Measurements from ENCODE around the gene RAB10.

The RAB10 gene

DNA sequence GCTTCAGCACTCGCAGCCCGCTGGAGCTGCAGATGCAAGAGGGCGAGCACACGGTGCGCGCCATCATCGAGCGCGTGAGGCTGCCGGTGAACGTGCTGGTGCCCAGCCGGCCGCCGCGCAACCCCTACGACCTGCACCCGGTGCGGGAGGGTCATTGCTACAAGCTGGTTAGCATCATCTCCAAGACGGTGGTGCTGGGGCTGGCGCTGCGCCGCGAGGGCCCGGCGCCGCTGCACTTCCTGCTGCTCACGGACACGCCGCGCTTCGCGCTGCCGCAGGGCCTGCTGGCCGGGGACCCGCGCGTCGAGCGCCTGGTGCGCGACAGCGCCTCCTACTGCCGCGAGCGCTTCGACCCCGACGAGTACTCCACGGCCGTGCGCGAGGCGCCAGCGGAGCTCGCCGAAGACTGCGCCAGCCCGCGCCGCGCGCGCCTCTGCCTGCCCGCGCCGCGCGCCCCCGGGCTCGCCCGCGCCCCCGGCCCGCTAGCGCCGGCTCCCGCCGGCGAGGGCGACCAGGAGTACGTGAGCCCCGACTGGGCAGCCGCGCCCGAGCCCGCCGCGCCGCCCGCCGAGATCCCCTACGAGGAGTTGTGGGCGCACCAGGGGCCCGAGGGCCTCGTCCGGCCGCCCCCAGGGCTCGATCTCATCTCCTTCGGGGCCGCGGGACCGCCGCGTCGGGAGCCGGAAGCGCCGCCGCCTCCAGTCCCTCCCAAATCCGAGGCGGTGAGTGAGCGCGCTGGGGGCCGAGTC lies 150.8 kb downstream of the RAB10 start:
- peak; percentile 96 for DNase-seq (ENCODE audit: low spot score)

DNA sequence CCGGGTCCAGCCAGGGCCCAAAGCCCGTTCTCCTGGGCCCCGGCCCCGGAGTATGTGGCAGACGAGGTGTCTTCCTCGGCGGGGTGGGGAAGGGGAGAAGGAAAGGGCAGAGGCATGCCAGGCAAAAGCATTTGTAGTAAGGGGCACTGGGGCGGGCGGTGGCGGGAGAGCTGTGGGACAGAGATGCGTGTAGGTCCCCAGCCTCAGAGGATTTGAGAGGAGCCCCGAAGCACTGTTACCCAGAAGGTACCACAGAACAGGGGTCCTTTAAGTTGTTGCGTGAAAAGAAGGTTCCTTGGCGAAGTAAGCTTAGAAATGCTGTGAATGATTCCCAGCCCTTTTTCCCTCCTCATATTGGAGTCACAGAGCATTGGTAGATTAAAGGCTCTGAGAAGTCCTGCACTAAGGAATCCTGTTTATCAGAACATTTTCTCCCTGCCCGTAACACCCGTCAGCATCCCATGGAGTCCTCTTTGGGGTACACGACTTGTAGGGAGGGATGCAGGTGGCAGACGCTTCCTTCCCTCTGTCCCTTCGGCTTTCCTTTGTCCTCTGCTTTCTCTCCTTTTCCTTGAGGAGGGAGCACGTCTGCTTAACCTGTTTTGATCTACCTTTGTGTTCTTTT lies 151.5 kb downstream of the RAB10 start:
- TF ChIP-seq, protein P1, sequence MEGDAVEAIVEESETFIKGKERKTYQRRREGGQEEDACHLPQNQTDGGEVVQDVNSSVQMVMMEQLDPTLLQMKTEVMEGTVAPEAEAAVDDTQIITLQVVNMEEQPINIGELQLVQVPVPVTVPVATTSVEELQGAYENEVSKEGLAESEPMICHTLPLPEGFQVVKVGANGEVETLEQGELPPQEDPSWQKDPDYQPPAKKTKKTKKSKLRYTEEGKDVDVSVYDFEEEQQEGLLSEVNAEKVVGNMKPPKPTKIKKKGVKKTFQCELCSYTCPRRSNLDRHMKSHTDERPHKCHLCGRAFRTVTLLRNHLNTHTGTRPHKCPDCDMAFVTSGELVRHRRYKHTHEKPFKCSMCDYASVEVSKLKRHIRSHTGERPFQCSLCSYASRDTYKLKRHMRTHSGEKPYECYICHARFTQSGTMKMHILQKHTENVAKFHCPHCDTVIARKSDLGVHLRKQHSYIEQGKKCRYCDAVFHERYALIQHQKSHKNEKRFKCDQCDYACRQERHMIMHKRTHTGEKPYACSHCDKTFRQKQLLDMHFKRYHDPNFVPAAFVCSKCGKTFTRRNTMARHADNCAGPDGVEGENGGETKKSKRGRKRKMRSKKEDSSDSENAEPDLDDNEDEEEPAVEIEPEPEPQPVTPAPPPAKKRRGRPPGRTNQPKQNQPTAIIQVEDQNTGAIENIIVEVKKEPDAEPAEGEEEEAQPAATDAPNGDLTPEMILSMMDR (IDR thresholded peaks at IDR 0.05; ENCODE audit: extremely low read depth, missing control alignments): no peak
- no peak for DNase-seq (ENCODE audit: low spot score)

More for the DNA sequence above, 150.8 kb downstream of the RAB10 start:
- TF ChIP-seq, protein P1 (IDR thresholded peaks at IDR 0.05; ENCODE audit: extremely low read depth, missing control alignments): peak; percentile 66

DNA sequence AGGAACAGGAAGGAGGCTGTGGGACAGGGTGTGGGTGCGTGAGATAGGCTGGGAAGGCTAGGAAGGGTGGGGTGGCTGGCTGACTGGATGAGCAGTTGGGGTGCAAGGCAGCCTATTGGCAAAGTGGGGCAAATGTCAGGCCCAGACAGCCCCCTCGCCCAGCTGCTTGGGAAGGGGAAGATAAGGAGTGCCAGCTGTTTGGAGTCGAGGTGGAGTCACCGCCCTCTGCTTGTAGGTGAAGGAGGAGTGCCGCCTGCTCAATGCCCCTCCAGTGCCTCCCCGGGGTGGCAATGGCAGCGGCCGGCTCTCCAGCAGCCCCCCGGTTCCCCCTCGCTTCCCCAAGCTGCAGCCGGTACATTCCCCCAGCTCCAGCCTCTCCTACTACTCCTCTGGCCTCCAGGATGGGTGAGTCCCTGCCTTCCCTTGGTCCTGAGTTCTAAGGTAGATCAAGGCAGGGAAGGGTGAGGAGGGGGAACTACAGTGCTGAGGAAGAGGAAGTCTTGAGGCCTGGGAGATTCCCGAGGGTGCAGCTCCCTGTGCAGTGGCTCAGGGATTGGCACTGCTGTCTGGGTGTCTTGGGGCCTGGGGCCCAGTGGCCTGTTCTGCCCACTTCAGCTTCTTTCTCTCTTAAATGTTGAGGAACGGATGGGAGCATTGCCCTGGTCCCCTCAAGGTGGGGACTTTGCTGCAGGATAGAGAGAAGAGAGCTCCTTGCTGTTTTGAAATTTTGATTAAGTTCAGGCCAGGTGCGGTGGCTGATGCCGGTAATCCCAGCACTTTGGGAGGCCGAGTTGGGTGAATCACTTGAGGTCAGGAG lies 152.3 kb downstream of the RAB10 start:
- TF ChIP-seq, protein P1 (IDR thresholded peaks at IDR 0.05; ENCODE audit: extremely low read depth, missing control alignments): no peak
- DNase-seq (ENCODE audit: low spot score): no peak

Data from GM20000 (cell line).